Limb (tissue), 2 donors: ENCODE measurements around the gene UQCR11.
A peak's percentile ranks its signal among the peaks of the same experiment; 100 is the strongest.

ENCODE experiments used
- DNase-seq, 2 donors: peaks; one replicate each; pipeline ENCODE4 v3.0.0-alpha.2; 2016; ENCODE audit errors: extremely low spot score in 2 of 2

UQCR11 gene

GRCh38 chr19:1569997-1570396 lies 35.3 kb downstream of the UQCR11 start:
- no peak for DNase-seq

GRCh38 chr19:1568320-1569019 lies 36.8 kb downstream of the UQCR11 start, which contains the start of gene MEX3D:
TSS of gene MEX3D (minus strand) at chr19:1568325. CDS start at chr19:1568058, 267 bp downstream.
- DNase-seq: peak; percentile 49 to 88

GRCh38 chr19:1567848-1568227 lies 37.4 kb downstream of the UQCR11 start:
- no peak for DNase-seq

- DNase-seq: no peak
Observed at GRCh38 chr19:1567116-1567847, 38.0 kb downstream of the UQCR11 start.

GRCh38 chr19:1566392-1567115 lies 38.7 kb downstream of the UQCR11 start:
- peak; percentile 82 to 88 for DNase-seq

- no peak for DNase-seq
Observed at GRCh38 chr19:1563251-1563650, 42.0 kb downstream of the UQCR11 start.

- no peak for DNase-seq
Observed at GRCh38 chr19:1561236-1561842, 43.9 kb downstream of the UQCR11 start.

GRCh38 chr19:1560286-1560882 lies 44.9 kb downstream of the UQCR11 start:
- no peak for DNase-seq

GRCh38 chr19:1558552-1558951 lies 46.7 kb downstream of the UQCR11 start:
- no peak for DNase-seq

GRCh38 chr19:1556390-1557070 lies 48.7 kb downstream of the UQCR11 start:
- DNase-seq: no peak

GRCh38 chr19:1555487-1556389 lies 49.5 kb downstream of the UQCR11 start:
- no peak for DNase-seq

- no peak for DNase-seq
Observed at GRCh38 chr19:1554968-1555367, 50.3 kb downstream of the UQCR11 start.

- no peak for DNase-seq
Observed at GRCh38 chr19:1553415-1553814, 51.8 kb downstream of the UQCR11 start.

GRCh38 chr19:1551068-1552040 lies 53.9 kb downstream of the UQCR11 start:
- no peak for DNase-seq

- no peak for DNase-seq
Observed at GRCh38 chr19:1549332-1549945, 55.8 kb downstream of the UQCR11 start.
